CD4-positive, alpha-beta T cell treated with Interleukin-17A for 1 hour (primary cell): ENCODE data around the gene TNIP2.
"Not testable (repeated sequence)": the region's sequence is repeated elsewhere in the genome, so short reads cannot be mapped to it uniquely, and the experiment has no call there.

Source experiments
- DNase-seq: peaks from one replicate; pipeline ENCODE4 v3.0.0-alpha.2; 2020

TNIP2 gene

GRCh38 chr4:2743518-2744445 is 12.4 kb downstream of the TNIP2 start:
- no peak for DNase-seq

GRCh38 chr4:2742823-2743517 is 13.2 kb downstream of the TNIP2 start:
- no peak for DNase-seq

GRCh38 chr4:2742081-2742822 is 13.9 kb downstream of the TNIP2 start:
- DNase-seq: no peak

- DNase-seq: no peak
Observed at GRCh38 chr4:2741626-2742025, 14.5 kb downstream of the TNIP2 start.

GRCh38 chr4:2738296-2738695 is 17.8 kb downstream of the TNIP2 start:
- not testable (repeated sequence) for DNase-seq

GRCh38 chr4:2735869-2736268 is 20.3 kb downstream of the TNIP2 start:
- no peak for DNase-seq

GRCh38 chr4:2734612-2735011 is 21.5 kb downstream of the TNIP2 start:
- DNase-seq: no peak

- no peak for DNase-seq
Observed at GRCh38 chr4:2733844-2734574, 22.1 kb downstream of the TNIP2 start.

- DNase-seq: no peak
Observed at GRCh38 chr4:2733001-2733843, 22.9 kb downstream of the TNIP2 start.

- DNase-seq: no peak
Observed at GRCh38 chr4:2732526-2732925, 23.6 kb downstream of the TNIP2 start.

GRCh38 chr4:2731907-2732317 is 24.2 kb downstream of the TNIP2 start:
- no peak for DNase-seq

GRCh38 chr4:2729533-2729875 is 26.6 kb downstream of the TNIP2 start:
- DNase-seq: no peak

- DNase-seq: no peak
Observed at GRCh38 chr4:2728806-2729532, 27.2 kb downstream of the TNIP2 start.

GRCh38 chr4:2728221-2728620 is 27.9 kb downstream of the TNIP2 start:
- no peak for DNase-seq

GRCh38 chr4:2726881-2727280 is 29.3 kb downstream of the TNIP2 start:
- not testable (repeated sequence) for DNase-seq

- DNase-seq: no peak
Observed at GRCh38 chr4:2725380-2725779, 30.8 kb downstream of the TNIP2 start.

- DNase-seq: no peak
Observed at GRCh38 chr4:2723751-2724150, 32.4 kb downstream of the TNIP2 start.

GRCh38 chr4:2722033-2722432 is 34.1 kb downstream of the TNIP2 start:
- DNase-seq: no peak

- no peak for DNase-seq
Observed at GRCh38 chr4:2721586-2721985, 34.5 kb downstream of the TNIP2 start.

GRCh38 chr4:2716236-2716635 is 39.9 kb downstream of the TNIP2 start:
- DNase-seq: no peak

GRCh38 chr4:2715426-2715825 is 40.7 kb downstream of the TNIP2 start:
- DNase-seq: no peak
